Activated CD4-positive, alpha-beta T cell treated with anti-CD3 and anti-CD28 coated beads for 48 hours (primary cell): ENCODE data around the gene CNBD2.
"Not testable (repeated sequence)": the region's sequence is repeated elsewhere in the genome, so short reads cannot be mapped to it uniquely, and the experiment has no call there.

Experiments used
- DNase-seq: peaks from one replicate; pipeline ENCODE4 v3.0.0-alpha.2; 2020

CNBD2 gene

DNA sequence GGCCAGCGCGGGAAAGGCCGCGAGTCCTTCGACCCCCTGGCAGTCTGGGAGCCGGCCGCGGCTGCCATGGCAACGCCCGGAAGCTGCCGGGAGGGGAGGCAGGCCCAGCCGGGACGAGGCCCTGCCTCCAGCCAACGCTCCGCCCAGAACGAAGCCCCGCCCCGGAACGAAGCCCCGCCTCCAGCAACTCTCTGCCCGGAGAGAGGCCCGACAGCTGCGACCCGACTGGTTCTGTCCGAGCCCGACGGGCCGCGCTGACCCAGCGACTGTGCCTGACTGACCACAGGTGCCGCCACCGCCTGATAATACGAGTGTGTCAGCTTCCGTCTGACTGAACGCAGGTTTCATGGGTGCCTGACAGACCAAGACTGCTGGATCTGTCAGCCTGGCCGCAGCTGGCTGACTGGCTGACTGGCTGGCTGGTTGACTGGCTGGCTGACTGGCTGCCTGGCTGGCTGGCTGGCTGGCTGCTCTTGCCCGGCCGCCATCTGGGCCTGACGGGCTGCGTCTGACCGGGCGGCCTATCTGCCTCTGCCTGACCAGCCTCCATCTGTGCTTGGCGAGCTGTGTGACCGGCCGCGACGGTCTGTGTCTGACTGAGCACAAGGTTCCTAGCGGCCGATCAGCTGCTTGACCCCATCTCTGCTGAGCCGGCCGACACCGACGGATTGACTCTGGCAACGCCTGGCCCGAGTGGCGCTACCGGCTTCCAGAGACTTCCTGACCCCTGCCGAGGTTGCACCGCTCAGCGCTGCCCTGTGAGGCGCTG is 96.5 kb downstream of the CNBD2 start:
- DNase-seq: peak; percentile 95

DNA sequence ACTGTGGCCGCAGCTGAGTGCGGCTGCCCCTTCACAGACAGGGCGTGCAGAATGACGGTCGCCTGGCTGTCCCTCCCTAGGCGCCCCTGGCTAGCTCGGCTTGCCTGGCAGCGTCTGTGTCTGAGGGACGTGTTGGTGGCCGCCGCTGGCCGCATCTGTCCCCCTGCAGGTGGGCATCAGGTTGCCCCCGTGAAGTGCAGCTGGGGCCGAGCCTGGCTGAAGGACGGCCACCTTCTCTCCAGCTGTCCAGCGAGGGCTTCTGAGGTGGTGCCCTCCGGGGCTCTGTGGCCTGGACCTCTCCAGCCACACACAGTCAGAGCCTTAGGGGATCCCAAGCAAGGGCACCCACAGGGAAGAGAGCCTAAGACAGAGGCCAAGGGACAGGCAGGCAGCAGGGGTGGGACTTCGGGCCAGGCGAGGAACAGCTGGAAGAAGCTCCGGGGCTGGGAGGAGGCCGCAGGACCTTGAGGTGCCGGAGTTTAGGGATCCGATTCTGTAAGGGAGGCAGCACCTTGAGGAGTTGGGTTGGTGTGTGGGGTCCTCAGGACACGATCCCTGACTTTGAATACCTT is 97.1 kb downstream of the CNBD2 start:
- no peak for DNase-seq

DNA sequence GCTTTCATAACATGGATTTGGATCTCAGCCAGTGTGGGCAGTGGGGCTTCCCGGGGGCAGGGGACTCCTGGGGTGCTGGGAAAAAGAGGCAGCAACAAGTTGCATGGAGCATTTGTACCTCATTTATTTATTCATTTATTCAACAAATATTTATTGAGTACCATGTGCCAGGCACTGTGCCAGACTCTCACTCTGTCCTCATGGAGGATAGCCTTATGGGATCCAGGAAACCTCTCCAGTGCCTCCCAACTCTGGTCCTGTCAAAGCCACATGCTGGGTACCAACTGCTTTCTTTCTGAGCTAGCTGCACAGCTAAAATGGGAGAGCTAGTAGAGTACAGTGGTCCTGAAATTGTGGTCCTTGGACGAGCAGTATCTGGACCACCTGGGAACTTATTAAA is 98.4 kb downstream of the CNBD2 start:
- DNase-seq: no peak

DNA sequence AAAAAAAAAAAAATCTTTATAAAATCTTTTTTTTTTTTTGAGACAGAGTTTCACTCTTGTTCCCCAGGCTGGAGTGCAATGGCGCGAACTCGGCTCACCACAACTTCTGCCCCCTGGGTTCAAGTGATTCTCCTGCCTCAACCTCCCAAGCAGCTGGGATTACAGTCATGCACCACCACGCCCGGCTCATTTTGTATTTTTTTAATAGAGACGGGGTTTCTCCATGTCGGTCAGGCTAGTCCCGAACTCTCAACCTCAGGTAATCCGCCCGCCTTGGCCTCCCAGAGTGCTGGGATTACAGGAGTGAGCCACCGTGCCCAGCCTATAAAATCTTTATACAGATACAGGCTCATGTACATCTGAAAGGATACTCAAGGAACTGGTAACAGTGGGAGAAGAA is 100.1 kb downstream of the CNBD2 start:
- not testable (repeated sequence) for DNase-seq

GRCh38 chr20:36070451-36070850 is 102.1 kb downstream of the CNBD2 start:
- DNase-seq: no peak

- no peak for DNase-seq
Measured at GRCh38 chr20:36071848-36072247, 103.5 kb downstream of the CNBD2 start.

- DNase-seq: no peak
Measured at GRCh38 chr20:36074983-36075382, 106.6 kb downstream of the CNBD2 start.

DNA sequence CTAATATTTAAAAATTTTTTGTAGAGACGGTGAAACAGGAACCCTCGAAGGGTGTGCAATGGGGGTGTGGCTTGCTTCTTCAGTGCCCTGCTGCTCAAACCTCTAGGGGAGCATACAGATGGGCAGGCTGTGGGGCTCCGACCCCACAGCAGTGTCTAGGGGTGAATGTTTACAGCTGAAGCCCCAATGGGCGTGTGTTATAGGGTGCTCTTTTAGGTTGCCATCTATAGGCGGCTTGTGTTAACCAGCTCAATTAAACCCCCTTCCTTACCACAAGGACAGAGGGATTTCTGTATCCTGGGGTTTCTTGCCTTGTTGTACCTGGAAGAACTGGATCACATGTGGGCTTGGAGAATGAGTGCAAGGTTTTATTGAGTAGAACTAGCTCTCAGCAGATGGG is 109.4 kb downstream of the CNBD2 start:
- not testable (repeated sequence) for DNase-seq

GRCh38 chr20:36079486-36079885 is 111.1 kb downstream of the CNBD2 start:
- DNase-seq: no peak

GRCh38 chr20:36079984-36080383 is 111.6 kb downstream of the CNBD2 start:
- not testable (repeated sequence) for DNase-seq
